Hematopoietic multipotent progenitor cell (in vitro differentiated cells): ENCODE measurements around the gene WDSUB1. TPM values are rescaled to one million over a fixed set of nuclear protein-coding genes. Genes with fewer than 3 reads are reported as not detected.

Experiments
- DNase-seq, 3 donors: peaks; one replicate each; pipeline ENCODE4 v3.0.0-alpha.2; 2011 to 2015; ENCODE audit warnings: low read depth in 2 of 3, low spot score in 2 of 3
- small RNA-seq: library from RNA; depleted of rRNA; stranded (forward); fragments of <200 nt; gene quantifications from one replicate; pipeline ENCODE3, GENCODE V24; 2012
- total RNA-seq: library from RNA; depleted of rRNA; stranded (reverse); fragments of >200 nt; gene quantifications from one replicate; pipeline ENCODE4 v1.2.3, GENCODE V29; 2012

Gene WDSUB1
- total RNA-seq, 1 donor, result 21.8 TPM

DNA sequence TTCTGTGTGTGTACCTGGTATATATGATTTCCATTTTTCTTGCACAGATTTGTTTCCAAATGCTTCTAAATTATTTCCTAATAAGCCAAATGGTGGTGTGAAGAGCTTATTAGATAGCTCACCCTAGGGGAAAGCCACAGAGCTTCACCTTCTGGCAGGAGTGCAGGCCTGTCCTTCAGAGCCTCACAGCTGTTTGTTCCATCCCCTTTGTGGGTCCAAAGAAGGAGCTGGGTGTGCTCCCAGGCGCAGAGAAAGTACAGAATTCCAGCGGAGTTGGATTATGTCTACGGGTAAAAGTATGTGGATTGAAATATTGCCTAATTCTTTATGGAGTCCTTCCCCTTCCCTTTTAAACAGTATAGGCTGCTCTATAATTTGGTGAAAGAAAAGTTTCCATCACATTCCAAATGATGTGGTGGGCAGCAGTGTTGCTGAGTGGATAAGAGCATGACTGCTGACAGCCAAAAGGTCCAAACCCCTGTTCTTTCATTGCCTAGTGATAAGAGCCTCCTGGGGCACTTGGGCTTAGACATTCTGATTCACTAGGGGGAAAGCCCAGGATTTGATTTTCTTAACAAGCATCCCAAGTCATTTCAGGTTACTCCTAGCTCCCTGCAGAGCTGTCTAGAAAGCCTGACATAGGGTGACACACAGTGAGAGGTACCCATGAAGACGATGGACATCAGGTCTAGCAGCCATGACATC, 86.6 kb downstream of the WDSUB1 start:
- DNase-seq, result no peak

GRCh38 chr2:159199236-159199635, 87.3 kb downstream of the WDSUB1 start:
- no peak for DNase-seq

DNA sequence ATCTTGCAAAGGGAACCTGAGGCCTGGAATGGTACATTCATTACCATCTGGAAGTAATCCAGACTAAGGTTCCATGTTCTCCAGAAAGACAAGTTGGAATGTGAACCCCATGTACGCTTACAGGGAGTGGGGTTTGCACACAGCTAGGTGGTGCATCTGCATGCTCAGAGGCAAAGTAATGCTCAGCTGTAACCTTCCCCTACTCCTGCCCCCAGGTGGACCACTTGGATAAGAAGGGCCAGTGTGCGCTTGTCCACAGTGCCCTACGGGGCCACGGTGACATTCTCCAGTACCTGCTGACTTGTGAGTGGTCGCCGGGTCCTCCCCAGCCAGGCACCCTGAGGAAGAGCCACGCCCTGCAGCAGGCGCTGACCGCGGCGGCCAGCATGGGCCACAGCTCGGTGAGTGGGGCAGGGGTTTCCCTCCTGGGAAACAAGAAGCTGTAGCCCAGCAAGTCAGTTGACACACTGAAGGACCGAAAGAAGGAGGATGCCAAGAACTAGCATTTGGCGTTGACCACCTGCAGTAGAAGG, 90.0 kb downstream of the WDSUB1 start:
- no peak for DNase-seq

- no peak for DNase-seq
These were observed 90.8 kb downstream of the WDSUB1 start for GRCh38 chr2:159195697-159196096.

GRCh38 chr2:159194241-159194640, 92.3 kb downstream of the WDSUB1 start:
- DNase-seq, result no peak

GRCh38 chr2:159193791-159194190, 92.7 kb downstream of the WDSUB1 start:
- DNase-seq, result no peak

GRCh38 chr2:159192371-159192918, 94.1 kb downstream of the WDSUB1 start:
- DNase-seq, result no peak

GRCh38 chr2:159188449-159188848, 98.1 kb downstream of the WDSUB1 start:
- no peak for DNase-seq

- DNase-seq, result no peak
These were observed 99.4 kb downstream of the WDSUB1 start for GRCh38 chr2:159187106-159187505.

GRCh38 chr2:159186462-159186861, 100.0 kb downstream of the WDSUB1 start:
- no peak for DNase-seq

Small RNA genes within 50 kb of the gene (small RNA-seq; reads per million reads assigned to genes)
- gene MIR6888, result not detected
